ENCODE data around the gene ZC2HC1B.

GRCh38 chr6:143940011-143940597 lies 75.8 kb downstream of the ZC2HC1B start:
- peak; percentile 53 for TF ChIP-seq CTCF (IDR thresholded peaks at IDR 0.05; ENCODE audit: low read depth, low read length, missing input control)
- TF ChIP-seq JUND (IDR thresholded peaks at IDR 0.05) = no peak
- TF ChIP-seq EGR1 (IDR thresholded peaks at IDR 0.05; ENCODE audit: low read depth in 2 of 2) = no peak

All from liver (tissue), 3 donors.